ENCODE results near the gene RPL3. TPM values are rescaled to one million over a fixed set of nuclear protein-coding genes. Genes with fewer than 3 reads are reported as not detected.

Gene RPL3
- polyA plus RNA-seq, 1 donor from 2014 or later: 1,527 TPM

- TF ChIP-seq REST (IDR thresholded peaks at IDR 0.05; ENCODE audit: borderline replicate concordance): peak; percentile 39
- TF ChIP-seq SMC3 (conservative IDR thresholded peaks at IDR 0.05; ENCODE audit: poor library complexity): peak; percentile 19
- peak; percentile 53 for TF ChIP-seq MXI1 (conservative IDR thresholded peaks at IDR 0.05; ENCODE audit: poor library complexity, severe bottlenecking)
- TF ChIP-seq POLR2AphosphoS5 (IDR thresholded peaks at IDR 0.05): peak; percentile 86
- TF ChIP-seq RAD21 (conservative IDR thresholded peaks at IDR 0.05): no peak
- no peaks in the 10 kb centered on the region for H3K27me3 ChIP-seq (ENCODE audit: insufficient read depth, low read depth, low read length)
- H3K27ac ChIP-seq (ENCODE audit: low read length): peak within 1 kb of the TSS; percentile 61
- peak within 1 kb of the TSS; percentile 93 for H3K9ac ChIP-seq (ENCODE audit: low read length)
- peak within 1 kb of the TSS; percentile 91 for H2AFZ ChIP-seq (ENCODE audit: low read depth, low read length)
- H3K79me2 ChIP-seq (replicated peaks; ENCODE audit: insufficient read depth, low read length): peaks cover 14% of the 10 kb centered on the region
- no peaks in the 10 kb centered on the region for H3K9me3 ChIP-seq (ENCODE audit: low read length)
- no peaks in the 10 kb centered on the region for H3K36me3 ChIP-seq (ENCODE audit: insufficient read depth, low read length)
- H4K20me1 ChIP-seq (ENCODE audit: insufficient read depth): no peaks in the 10 kb centered on the region
- H3K9me2 ChIP-seq (ENCODE audit: insufficient read depth, low read length): no peaks in the 10 kb centered on the region
- peak within 1 kb of the TSS; percentile 91 for H3K4me2 ChIP-seq (ENCODE audit: low read length)
- peak within 1 kb of the TSS; percentile 96 for H3K4me3 ChIP-seq (ENCODE audit: low read length)
- no peaks in the 10 kb centered on the region for H3F3A ChIP-seq (ENCODE audit: insufficient read depth, low read length, poor library complexity, severe bottlenecking)
Measured at GRCh38 chr22:39349967-39350726, 30.7 kb upstream of the RPL3 start, which contains the start of gene SYNGR1. TSS of gene SYNGR1 (plus strand) at chr22:39349991. CDS start at chr22:39350011, 20 bp downstream.

GRCh38 chr22:39349506-39349966 is 30.1 kb upstream of the RPL3 start:
- TF ChIP-seq MXI1 (conservative IDR thresholded peaks at IDR 0.05; ENCODE audit: poor library complexity, severe bottlenecking) (no peak), REST (IDR thresholded peaks at IDR 0.05; ENCODE audit: borderline replicate concordance) (peak; percentile 8), EP300 (conservative IDR thresholded peaks at IDR 0.05; ENCODE audit: poor library complexity, severe bottlenecking) (no peak), CTCF (IDR thresholded peaks at IDR 0.05; ENCODE audit: poor library complexity, severe bottlenecking) (no peak), POLR2AphosphoS5 (IDR thresholded peaks at IDR 0.05) (peak; percentile 50), SMC3 (conservative IDR thresholded peaks at IDR 0.05; ENCODE audit: poor library complexity) (no peak), TAF1 (IDR thresholded peaks at IDR 0.05; ENCODE audit: low read depth) (no peak), EZH2 (IDR thresholded peaks at IDR 0.05; ENCODE audit: borderline replicate concordance, insufficient read depth, low read length, poor library complexity, severe bottlenecking) (no peak), RAD21 (conservative IDR thresholded peaks at IDR 0.05) (no peak)
- H3K27me3 ChIP-seq (ENCODE audit: insufficient read depth, low read depth, low read length): no peaks in the 10 kb centered on the region

More at GRCh38 chr22:39349506-39349966, 30.1 kb upstream of the RPL3 start:
- peak overlapping the region; percentile 91 for H2AFZ ChIP-seq (ENCODE audit: low read depth, low read length)
- H3K4me3 ChIP-seq (ENCODE audit: low read length): peak overlapping the region; percentile 96
- peak overlapping the region; percentile 93 for H3K9ac ChIP-seq (ENCODE audit: low read length)
- H3K4me2 ChIP-seq (ENCODE audit: low read length): no peak overlapping the region
- H3F3A ChIP-seq (ENCODE audit: insufficient read depth, low read length, poor library complexity, severe bottlenecking): no peaks in the 10 kb centered on the region
- H3K9me3 ChIP-seq (ENCODE audit: low read length): no peaks in the 10 kb centered on the region
- no peaks in the 10 kb centered on the region for H3K9me2 ChIP-seq (ENCODE audit: insufficient read depth, low read length)
- H4K20me1 ChIP-seq (ENCODE audit: insufficient read depth): no peaks in the 10 kb centered on the region
- peaks cover 14% of the 10 kb centered on the region for H3K79me2 ChIP-seq (replicated peaks; ENCODE audit: insufficient read depth, low read length)
- H3K27ac ChIP-seq (ENCODE audit: low read length): peak overlapping the region; percentile 61
- H3K36me3 ChIP-seq (ENCODE audit: insufficient read depth, low read length): no peaks in the 10 kb centered on the region
